ENCODE measurements around the gene SERPINB7.

SERPINB7 gene

GRCh38 chr18:63783394-63783793 lies 8.2 kb downstream of the SERPINB7 start:
- peaks cover 11% of the 10 kb centered on the region for H3K27me3 Mint-ChIP-seq (ENCODE audit: low read depth, poor library complexity)
- no peak overlapping the region for H3K4me3 Mint-ChIP-seq
- H3K4me1 Mint-ChIP-seq, result peaks cover 18% of the 10 kb centered on the region
- H3K9me3 Mint-ChIP-seq, result no peaks in the 10 kb centered on the region
- DNase-seq, result no peak
- no peak overlapping the region for H3K27ac Mint-ChIP-seq
- H3K36me3 Mint-ChIP-seq (ENCODE audit: low read depth), result no peaks in the 10 kb centered on the region
- TF ChIP-seq CTCF (IDR thresholded peaks at IDR 0.05), result no peak

DNA sequence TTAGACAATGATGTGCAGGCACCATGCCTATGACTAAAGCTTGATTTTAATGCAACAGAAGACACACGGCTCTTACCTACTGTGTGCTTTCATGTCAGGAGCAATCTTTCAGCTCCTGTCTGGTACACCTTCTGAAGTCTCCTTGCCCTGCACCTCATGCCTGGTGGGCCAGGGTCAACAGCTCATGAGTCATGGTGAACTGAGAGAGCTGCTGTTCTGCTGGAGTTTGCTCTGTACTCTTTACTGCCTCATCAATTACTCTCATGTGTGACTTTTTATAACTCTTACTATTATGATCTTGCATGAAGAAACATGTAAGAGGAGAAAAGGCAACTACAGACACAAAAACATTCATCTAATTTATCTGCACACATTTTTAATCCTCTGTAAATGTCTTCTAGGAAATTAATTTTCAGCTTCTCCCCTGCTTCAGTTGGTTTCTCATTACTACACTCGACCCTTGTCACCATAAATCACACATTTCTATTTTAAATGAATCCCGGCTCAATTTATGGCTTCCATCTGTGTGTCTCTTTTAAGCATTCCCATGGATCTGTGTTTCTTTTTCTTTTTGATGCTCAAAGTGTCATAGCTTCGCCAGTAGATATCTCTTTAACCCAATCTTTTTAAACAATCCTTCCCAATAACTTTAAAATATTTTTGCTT lies 9.7 kb downstream of the SERPINB7 start:
- Mint-ChIP-seq H3K27ac (no peak overlapping the region), H3K27me3 (ENCODE audit: low read depth, poor library complexity) (peaks cover 11% of the 10 kb centered on the region), H3K4me1 (peaks cover 18% of the 10 kb centered on the region), H3K4me3 (no peak overlapping the region), H3K9me3 (no peaks in the 10 kb centered on the region), H3K36me3 (ENCODE audit: low read depth) (no peaks in the 10 kb centered on the region)
- no peak for DNase-seq
- no peak for TF ChIP-seq CTCF (IDR thresholded peaks at IDR 0.05)

- H3K36me3 Mint-ChIP-seq (ENCODE audit: low read depth), result no peaks in the 10 kb centered on the region
- no peak for TF ChIP-seq CTCF (IDR thresholded peaks at IDR 0.05)
- H3K27ac Mint-ChIP-seq, result no peak overlapping the region
- no peak for DNase-seq
- H3K9me3 Mint-ChIP-seq, result no peaks in the 10 kb centered on the region
- H3K4me1 Mint-ChIP-seq, result peaks cover 13% of the 10 kb centered on the region
- H3K4me3 Mint-ChIP-seq, result no peak overlapping the region
- peaks cover 14% of the 10 kb centered on the region for H3K27me3 Mint-ChIP-seq (ENCODE audit: low read depth, poor library complexity)
These were observed 12.5 kb downstream of the SERPINB7 start for GRCh38 chr18:63787673-63788072.

DNA sequence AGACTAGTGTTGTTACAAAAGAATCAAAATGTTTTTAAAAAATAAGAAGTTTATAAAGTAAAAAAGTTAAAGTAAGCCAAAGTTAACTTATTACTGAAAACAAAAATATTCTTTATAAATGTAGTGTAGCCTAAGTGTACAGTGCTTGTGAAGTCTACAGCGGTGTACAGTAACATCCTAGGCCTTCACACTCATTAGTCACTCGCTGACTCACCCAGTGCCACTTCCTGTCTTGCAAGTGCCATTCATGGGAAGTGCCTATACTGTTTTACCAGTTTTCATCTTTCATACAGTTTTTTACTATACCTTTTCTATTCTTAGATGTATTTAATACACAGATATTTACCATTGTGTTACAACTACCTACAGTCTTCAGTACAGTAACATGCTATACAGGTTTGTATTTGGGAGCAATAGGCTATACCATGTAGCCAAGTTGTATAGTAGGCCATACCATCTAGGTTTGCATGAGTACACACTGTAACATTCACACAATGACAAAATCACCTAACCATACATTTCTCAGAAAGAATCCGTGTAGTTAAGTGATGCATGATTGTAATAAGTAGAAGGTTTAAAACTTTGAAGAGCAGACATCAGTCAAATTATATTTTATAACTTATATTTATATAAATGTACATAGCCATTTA lies 13.4 kb downstream of the SERPINB7 start:
- Mint-ChIP-seq H3K9me3 (no peaks in the 10 kb centered on the region), H3K4me1 (peaks cover 13% of the 10 kb centered on the region), H3K27me3 (ENCODE audit: low read depth, poor library complexity) (peaks cover 11% of the 10 kb centered on the region), H3K36me3 (ENCODE audit: low read depth) (no peaks in the 10 kb centered on the region), H3K27ac (no peak overlapping the region), H3K4me3 (no peak overlapping the region)
- DNase-seq, result no peak
- no peak for TF ChIP-seq CTCF (IDR thresholded peaks at IDR 0.05)

- Mint-ChIP-seq H3K27me3 (ENCODE audit: low read depth, poor library complexity) (peaks cover 7% of the 10 kb centered on the region), H3K4me3 (no peak overlapping the region), H3K4me1 (peaks cover 11% of the 10 kb centered on the region), H3K9me3 (no peaks in the 10 kb centered on the region), H3K27ac (no peak overlapping the region), H3K36me3 (ENCODE audit: low read depth) (no peaks in the 10 kb centered on the region)
- no peak for DNase-seq
- no peak for TF ChIP-seq CTCF (IDR thresholded peaks at IDR 0.05)
These were observed 14.1 kb downstream of the SERPINB7 start for GRCh38 chr18:63789327-63789726.

GRCh38 chr18:63795606-63796005 lies 20.4 kb downstream of the SERPINB7 start:
- Mint-ChIP-seq H3K27ac (no peak overlapping the region), H3K4me3 (no peak overlapping the region), H3K27me3 (ENCODE audit: low read depth, poor library complexity) (peaks cover 3% of the 10 kb centered on the region), H3K36me3 (ENCODE audit: low read depth) (no peaks in the 10 kb centered on the region), H3K4me1 (no peaks in the 10 kb centered on the region), H3K9me3 (no peaks in the 10 kb centered on the region)
- TF ChIP-seq CTCF (IDR thresholded peaks at IDR 0.05), result no peak
- no peak for DNase-seq

All from nephron progenitor cell (in vitro differentiated cells).